SW480 (cell line): Measurements from ENCODE around the gene LRP5.
A peak's percentile ranks its signal among the peaks of the same experiment; 100 is the strongest.
"Not testable (repeated sequence)": the region's sequence is repeated elsewhere in the genome, so short reads cannot be mapped to it uniquely, and the experiment has no call there.

Experiments
- DNase-seq: peaks from one replicate; pipeline ENCODE4 v3.0.0-alpha.2; 2016; ENCODE audit warnings: low spot score

Gene LRP5

DNA sequence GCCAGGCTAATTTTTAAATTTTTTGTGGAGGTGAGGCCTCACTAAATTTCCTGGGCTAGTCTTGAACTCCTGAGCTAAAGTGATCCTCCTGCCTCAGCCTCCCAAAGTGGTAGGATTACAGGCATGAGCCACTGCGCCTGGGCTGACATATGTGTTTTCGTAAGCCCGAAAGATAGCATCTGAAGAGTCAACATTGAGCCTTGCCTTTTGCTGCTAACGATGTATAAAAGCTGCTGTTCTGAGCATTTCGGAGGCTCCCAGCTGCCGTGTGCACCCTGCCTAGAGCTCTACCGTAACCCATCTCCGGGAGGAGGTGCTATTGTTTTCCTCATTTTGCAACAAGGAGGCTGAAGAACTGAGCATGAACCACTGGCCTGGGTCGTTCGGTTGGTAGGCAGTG is 130.0 kb downstream of the LRP5 start:
- DNase-seq: no peak

DNA sequence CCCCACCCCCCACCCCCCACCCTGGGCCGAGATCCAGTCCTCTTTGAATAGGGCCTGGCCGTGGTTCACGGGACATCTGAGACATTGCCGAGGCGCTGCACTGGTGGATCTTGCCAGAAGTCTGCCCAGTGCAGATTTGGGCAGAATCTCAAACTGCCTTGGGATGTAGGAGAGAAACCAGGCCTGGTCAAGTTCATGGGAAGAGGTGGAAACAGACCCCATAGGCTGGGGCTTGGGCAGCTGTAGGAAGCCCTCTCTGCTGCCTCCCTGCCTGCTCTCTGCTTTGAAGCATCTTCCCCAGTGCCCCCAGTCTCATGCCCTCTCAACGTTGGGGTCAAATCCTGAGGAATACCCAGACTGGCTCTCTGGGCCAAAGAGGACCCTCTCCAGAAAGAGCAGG is 132.2 kb downstream of the LRP5 start:
- DNase-seq: no peak

DNA sequence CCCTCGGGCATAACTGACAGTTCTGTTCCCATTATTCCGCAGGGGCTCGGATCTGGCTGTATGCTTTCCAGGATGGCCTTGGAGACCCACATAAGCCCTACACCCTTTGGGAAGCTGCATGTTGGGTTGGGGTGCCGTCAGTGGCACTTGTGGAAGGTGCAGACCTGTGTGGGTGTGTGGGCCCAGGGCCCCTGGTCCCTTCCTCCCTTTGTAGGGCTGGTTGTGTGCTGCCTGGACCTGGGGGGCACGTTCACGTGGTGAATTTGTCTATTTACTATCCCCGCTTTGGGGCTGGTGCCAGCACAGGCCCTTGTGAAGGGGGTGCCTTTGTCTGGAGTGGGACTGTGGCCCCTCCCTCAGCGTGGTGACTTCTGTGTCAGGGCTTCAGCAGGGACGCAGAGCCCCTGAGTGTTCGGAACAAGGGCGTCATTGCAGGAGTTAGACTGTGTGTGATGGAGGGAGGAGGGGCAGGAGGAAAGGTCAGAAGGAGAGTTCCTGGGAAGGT is 133.2 kb downstream of the LRP5 start:
- no peak for DNase-seq

DNA sequence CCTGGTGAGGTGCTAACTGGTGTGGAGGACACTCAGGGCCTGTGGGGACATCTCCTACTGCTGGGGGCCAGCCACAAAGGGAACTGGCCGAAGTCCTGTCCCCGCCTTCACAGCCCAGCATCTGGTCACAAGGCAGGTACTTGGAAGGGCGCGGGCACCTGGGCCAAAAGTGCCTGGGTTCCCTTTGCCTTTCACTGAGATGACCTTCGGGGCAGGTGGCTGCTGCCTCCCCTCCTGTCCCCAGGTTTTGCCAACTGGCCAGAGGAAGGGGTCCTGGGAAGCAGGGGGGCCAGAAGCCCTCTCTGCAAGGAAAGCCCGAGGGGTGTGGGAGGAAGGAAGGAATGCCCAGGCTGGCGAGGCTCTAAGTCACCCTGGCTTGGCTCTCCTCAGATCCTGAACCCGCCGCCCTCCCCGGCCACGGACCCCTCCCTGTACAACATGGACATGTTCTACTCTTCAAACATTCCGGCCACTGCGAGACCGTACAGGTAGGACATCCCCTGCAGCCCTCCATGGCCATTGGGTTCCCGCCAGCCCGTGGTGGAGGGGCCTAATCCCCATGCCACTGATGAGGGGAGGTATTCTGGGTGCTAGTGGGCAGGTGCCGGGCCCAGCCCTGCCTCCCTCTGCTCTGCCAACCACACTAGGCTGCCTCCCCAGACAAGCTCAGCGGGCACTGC is 133.8 kb downstream of the LRP5 start:
- DNase-seq: no peak

DNA sequence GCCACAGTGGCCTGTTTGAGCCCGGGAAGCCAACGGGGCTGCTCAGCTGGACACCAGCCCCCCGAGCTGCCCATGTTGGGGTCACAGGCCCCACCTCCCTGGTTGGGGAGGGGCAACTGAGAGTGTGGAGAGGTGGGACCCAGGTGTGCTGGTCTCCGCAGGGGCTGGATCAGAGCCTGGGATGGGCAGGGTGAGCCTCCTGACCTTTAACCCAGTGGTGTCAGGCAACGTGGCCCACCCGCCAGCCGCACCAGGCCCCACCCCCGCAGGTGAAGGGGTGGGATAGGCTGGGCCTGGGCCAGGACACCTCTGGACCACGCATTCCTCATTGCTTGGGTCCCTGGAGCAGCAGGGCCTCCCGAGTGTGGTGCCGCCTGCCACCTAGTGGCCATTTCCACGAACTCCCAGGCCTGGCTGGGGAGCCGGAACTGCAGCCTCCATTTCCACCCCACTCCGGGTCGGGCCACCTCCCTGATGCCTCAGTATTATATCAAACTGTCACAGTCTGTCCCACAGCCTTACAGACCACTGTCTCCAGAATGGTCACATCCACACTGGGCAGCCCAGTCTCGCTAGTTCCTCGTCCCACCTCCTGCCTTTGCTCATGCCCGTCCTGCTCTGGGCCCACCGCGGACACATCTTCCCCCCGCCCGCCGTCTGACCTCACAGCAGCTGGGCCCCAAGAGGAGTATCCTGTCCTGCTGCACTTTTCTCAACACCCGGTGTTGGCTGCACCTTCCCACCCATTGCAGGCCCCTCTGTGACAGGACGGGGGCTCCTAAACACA is 134.8 kb downstream of the LRP5 start:
- DNase-seq: peak; percentile 53

DNA sequence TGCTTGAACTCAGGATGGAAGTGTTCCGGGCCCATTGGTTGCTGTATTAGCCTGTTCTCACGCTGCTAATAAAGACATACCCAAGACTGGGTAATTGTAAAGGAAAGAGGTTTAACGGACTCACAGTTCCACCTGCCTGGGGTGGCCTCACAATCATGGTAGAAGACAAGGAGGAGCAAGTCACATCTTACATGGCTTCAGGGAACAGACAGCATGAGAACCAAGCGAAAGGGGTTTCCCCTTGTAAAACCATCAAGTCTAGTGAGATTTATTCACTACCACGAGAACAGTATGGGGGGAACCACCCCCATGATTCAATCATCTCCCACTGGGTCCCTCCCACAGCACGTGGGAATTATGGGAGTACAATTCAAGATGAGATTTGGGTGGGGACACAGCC is 135.5 kb downstream of the LRP5 start:
- not testable (repeated sequence) for DNase-seq

DNA sequence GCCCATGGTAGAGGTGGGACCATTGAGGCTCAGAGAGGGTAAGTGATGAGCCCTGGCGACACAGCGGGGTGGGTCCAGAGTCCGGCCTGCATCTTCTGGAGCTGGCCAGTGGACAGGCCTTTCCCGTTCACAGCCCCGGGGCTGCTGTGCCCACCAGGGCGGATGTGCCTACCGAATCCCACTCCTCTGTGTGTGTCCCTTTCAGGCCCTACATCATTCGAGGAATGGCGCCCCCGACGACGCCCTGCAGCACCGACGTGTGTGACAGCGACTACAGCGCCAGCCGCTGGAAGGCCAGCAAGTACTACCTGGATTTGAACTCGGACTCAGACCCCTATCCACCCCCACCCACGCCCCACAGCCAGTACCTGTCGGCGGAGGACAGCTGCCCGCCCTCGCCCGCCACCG is 136.2 kb downstream of the LRP5 start:
- DNase-seq: no peak

DNA sequence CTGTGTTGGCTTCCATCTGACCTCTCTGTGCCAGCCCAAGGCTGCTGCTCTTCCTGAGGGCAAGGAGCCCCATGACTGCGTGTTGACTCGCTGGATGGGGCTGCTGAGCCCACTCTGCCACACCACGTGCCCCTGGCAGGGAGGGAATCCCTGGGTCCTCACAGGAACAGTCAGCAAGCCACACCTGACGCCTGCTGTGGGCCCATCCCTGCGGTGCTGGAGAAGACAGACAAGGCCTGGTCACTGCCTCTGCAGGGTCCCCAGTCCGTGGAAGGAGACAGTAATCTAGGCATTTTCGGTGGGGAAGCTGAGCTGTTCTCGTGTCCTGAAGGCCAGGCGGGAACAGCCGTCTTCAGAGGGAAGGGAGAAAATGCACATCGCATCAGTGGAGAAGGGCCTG is 137.6 kb downstream of the LRP5 start:
- DNase-seq: no peak

DNA sequence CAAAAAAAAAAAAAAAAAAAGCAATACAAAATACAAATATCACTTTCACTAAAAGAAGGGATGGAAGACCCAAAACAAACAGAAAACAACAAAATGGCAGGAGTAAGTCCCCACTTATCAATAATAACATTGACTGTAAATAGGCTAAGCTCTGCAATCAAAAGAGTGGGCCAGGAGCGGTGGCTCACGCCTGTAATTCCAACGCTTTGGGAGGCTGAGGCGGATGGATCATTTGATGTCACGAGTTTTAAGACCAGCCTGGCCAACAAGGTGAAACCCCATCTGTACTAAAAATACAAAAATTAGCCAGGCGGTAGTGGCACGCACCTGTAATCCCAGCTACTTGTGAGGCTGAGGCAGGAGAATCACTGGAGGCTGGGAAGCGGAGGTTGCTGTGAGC is 138.3 kb downstream of the LRP5 start:
- no peak for DNase-seq

DNA sequence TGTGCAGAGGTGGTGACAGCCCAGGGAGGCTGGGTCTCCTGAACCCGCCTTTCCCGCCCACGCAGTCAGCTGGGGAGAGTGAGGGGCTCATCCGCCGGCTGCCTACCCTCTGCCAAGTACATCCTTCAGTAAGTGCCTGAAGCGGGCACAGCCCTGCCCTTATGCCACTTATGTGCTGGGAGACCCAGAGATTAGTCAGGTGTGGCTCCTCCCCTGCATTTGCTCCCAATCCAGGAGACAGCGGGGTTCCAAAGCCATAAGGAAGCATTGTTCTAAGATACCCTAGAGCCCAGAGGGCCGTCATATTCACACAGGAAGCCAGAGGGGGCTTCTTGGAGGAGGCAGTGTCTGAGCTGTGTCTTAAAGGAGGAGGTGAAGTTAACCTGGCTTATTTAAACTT is 142.4 kb downstream of the LRP5 start:
- DNase-seq: peak; percentile 34

DNA sequence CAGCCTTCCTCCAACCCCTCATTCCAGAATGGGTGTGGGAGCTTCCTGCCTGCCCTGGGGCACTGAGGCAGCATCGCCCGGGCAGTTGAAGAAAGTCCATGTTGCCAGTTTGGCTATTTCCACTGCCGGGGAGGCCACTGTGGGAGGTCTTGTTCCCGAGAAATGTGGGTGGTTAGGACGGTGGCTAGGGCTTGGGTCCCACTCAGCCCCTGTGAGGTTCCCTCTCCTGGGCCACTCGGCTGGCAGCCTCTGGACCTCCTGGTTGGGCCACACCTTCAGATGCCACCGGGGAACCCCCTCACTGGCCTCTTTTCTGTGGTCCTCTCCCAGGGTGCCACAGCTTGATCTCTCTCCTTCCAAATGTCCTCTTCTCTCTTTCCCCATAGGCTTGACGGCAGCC is 143.1 kb downstream of the LRP5 start:
- DNase-seq: no peak

DNA sequence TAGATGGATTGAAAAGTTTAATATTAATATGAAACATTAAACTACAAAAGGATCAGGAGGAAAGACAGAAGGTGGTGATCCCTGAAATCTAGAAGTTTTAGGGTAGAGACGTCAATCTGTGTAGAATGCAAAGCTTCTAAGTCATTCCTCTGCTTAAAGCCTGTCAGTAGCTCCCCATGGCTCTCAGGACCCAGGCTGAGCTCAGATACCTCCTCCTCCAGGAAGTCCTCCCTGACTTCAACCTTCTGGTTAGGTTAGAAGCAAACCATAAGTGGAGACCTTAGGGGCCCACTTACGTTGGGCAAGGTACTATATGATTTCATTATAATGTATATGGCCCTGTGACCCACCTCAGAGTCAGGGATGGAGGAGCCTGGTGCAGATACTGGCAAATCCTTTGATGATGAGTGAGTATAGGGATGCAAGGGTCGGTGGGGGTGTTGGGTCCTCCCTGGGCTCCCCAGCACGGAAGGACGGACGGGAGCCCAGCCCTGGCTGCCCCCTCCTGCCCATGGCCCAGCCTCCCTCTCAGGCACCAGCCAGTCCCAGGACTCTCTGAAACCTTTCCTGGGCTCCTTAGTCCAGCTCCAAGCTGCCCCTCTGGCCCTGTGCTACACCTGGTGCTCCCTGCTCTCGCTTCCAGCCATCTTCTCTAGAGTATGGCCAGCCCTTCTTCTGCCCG is 145.0 kb downstream of the LRP5 start:
- no peak for DNase-seq

DNA sequence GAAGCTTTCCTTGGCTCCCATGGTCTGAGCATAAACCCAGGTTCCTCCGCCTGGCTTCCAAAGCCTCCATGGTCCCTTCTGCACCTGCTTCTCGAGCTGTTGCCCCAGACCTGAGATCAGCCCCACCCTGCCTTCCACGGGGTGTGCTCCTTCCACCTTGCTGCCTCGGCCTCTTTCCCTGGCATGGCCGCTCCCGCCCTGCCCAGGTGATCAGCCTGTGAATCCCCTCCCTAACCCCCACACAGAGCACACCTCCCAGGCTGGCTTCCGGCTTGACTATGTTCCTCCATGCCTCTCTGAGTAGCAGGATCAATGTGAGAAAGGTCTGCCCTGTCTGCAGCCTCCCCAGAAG is 145.5 kb downstream of the LRP5 start:
- DNase-seq: no peak

DNA sequence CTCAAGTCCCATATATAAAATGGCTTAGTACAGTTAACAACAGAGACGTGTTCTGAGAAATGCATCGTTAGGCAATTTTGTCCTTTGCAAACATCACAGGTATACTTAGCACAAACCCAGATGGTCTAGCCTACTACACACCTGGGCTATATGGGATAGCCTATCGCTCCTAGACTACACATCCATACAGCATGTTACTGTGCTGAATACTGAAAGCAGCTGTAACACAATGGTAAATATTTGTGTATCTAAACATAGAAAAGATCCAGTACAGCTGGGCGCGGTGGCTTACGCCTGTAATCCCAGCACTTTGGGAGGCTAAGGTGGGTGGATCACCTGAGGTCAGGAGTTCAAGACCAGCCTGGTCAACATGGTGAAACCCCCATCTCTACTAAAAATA is 145.9 kb downstream of the LRP5 start:
- not testable (repeated sequence) for DNase-seq

DNA sequence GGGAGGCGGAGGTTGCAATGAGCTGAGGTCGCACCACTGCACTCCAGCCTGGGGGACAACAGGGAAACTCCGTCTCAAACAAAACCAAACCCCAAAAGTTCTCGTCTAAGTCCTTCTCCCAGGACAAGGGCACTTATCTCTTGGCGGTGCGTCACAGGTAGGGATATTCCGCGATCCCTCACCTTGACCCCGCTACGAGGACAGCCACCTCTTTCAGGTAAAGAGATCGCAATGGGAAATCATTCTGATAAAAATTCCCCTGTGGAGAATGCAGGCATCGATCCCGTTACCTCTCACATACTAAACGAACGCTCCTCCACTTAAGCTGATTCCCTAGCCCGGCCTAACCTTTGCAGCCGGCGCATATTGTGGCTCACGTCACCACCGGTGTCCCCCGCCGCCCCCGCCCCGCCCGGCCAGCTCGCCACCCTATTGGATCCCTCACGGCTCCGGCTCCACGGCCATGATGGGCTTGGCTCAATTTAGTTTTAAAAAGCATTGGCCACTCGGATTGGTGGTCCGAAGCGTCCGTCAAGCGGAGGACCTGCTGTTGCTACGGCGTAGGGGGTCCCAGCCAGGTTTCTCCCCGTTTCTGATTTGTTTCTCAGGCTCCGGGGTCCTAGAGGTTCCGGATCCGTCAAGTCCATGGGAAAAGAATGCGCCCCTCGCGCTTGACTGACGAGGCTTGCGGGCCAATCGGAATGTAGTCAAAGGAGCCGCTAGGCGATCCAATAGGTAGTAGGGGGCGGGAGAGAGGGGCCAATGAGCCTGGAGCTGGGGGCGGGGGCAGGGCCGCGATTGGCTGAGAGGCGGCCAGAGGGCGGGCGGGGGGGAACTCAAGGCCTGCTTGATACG is 147.7 kb downstream of the LRP5 start:
- peak; percentile 99 for DNase-seq

DNA sequence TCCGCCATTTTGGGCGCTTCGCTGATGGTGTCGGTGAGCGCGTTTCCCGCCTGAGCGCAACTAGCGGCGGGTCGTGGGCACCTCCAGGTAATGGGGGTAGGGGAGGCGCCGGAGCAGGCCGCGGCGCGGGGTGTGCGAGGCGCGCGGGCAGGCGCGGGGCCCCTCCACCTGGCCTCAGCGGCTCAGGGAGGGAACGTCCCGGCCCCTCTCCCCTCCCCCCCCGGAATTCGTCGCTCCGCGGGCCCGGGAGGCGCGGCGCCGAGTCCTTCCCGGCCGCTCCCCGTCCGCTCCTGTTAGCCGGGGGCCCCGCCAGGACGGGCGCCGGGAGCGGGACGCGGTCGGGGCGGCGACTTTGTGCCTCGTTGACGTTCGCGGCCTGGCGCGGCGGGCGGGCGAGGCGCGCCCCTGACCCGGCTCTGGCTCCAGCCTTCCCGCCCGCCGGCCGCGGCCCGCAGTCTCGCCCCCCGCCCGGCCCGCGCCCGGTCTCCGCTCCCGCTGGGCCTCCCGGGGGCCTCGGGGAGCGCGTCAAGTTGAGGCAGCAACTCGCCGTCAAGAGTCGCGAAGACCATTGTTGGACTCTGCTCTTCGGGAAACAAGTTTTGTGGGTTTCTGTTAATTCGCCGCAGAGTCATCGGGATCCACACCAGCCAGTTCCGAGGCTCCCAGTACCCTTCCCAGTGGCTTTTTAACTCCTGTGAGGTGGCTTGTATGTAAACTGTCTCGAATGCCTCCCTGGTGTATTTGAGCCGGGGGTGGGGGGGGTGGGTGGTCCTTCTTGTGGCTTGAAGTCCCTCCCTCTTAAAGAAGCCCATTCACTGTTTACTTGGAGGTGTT is 148.6 kb downstream of the LRP5 start, which contains the start of gene PPP6R3:
PPP6R3 (plus strand) TSS at position 12 of the 834 bp plus-strand sequence. CDS start 76,913 bp downstream, outside the sequence.
- DNase-seq: peak; percentile 48

DNA sequence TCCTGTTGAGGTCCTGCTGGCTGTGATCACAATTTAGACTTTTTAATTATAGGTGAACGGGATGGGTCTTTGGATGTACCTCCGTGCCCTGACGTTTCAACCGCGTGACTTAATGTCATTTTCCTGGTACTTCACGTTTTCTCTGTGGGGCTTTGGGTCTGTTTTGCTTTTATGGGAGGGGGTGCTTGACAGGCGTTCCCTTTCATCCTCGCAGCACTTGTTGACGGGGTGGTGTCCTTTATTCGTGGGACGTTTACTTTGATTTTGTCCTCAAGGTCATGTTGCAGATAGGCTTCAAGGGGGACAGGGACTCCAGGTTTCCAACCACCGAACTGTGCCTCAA is 149.2 kb downstream of the LRP5 start:
- DNase-seq: no peak

DNA sequence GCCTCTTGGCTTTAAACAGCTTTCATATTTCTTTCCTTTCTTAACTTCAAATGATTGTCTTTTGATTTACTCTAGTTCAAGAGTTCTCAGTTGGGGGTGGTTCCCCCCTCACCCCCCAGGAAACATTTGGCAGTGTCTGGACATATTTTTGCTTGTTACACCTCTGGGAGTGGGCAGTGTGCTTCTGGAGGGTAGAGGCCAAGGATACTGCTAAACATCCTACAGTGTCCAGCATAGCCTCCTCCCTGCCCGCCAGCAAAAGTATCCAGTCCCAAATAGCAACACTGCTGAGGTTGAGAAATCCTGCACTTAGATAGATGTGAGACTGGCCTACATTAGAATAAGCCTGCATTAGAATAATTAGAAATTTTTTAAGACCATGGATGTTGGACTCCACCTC is 151.3 kb downstream of the LRP5 start:
- DNase-seq: no peak

DNA sequence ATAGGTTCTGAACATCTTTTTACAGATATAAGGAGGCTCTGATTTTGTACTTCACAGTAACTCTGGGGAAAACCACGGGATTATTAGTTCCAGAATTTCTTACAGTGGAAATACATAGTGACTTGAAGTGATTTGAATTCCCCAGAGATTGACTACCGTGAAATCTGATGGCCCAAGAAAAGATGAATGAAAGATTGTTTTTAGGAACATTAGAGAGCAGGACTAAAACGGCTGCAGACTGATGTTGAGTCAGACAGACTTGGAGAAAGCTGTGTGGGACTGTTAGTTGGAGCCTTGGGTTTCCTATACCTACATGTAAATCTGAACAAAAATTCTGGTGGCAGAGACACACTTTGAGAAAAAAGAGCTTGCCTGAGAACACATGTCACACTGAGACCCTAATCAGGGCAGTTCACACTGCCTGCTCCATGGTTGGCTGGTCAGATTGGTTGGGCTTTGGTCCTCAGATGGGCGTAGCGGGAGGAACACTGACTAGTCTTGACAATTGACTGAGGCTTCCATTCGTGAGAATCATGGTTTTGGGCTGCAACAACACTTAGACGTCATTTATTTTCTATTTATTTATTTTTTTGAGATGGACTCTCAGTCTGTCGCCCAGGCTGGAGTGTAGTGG is 154.9 kb downstream of the LRP5 start:
- no peak for DNase-seq

DNA sequence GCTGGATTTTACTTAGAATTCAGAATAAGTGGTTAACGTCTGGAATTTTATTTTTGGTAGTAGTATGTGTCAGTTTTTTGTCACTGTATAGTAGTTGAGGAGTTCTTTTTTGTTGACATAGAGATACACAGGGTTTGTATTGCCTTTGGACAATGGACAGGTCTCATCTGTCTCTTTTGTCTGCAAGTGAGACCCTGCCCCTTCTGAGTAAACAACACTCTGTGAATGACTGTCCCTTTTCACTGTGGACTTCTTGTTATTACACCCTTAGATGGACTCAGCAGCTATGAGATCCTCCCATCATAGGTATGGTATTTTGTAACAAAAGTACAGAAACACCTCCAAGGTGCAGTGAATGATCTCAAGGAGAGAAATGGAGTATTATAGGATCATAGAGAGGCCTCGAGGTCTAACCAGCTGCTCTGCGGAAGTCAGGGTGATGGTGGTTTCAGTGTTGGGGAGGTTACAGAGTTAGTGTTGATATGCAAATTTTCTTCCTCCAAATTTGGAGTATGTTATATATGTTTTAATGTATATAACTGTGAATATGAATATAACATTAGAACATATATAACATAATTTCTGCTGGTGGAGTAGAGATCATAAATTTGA is 155.9 kb downstream of the LRP5 start:
- no peak for DNase-seq
